Stomach (tissue), 9 donors: Measurements from ENCODE around the gene TGDS. TPM values are rescaled to one million over a fixed set of nuclear protein-coding genes. Genes with fewer than 3 reads are reported as not detected.
A peak's percentile ranks its signal among the peaks of the same experiment; 100 is the strongest.

Source experiments
- DNase-seq, 2 donors: peaks; one replicate each; pipeline versions ENCODE4 v3.0.0 to v3.0.0-alpha.2; 2013 to 2019
- H3K27ac ChIP-seq, 5 donors: fragments of 200-600 bp in 4 of 5; sonication (generic) in 4 of 5; one replicate each; pipeline ENCODE4 v1.5.1; 2013 to 2019; ENCODE audit warnings: mild to moderate bottlenecking in 1 of 5, moderate library complexity in 1 of 5
- H3K27me3 ChIP-seq, 3 donors: fragments of 200-600 bp; sonication (generic); one replicate each; pipeline ENCODE4 v1.5.1; 2017 to 2019; ENCODE audit warnings: mixed run types in 1 of 3
- H3K36me3 ChIP-seq, 4 donors: fragments of 200-600 bp; sonication (generic); 1 replicate in 3 of 4; 2 replicates in 1 of 4; pipeline ENCODE4 v1.5.1; 2016 to 2019
- H3K4me1 ChIP-seq, 4 donors: fragments of 200-600 bp; sonication (generic); one replicate each; pipeline ENCODE4 v1.5.1; 2016 to 2019
- H3K4me3 ChIP-seq, 4 donors: fragments of 200-600 bp; sonication (generic) in 3 of 4; one replicate each; pipeline ENCODE4 v1.5.1; 2016 to 2019; ENCODE audit warnings: mild to moderate bottlenecking in 1 of 4
- H3K9me3 ChIP-seq, 4 donors: fragments of 200-600 bp; sonication (generic); one replicate each; pipeline ENCODE4 v1.5.1; 2016 to 2019
- CTCF ChIP-seq, 7 experiments: fragments of 450-650 bp in 4 of 7; fragments of 200-600 bp in 3 of 7; sonication (generic) in 3 of 7; IDR thresholded peaks; one replicate each; pipeline ENCODE4 v1.5.1; 2016 to 2019; ENCODE audit warnings: antibody characterized with exemption in 7 of 7, control low read depth in 2 of 7, mild to moderate bottlenecking in 1 of 7
- EP300 ChIP-seq: sonication (generic); formaldehyde crosslinking; IDR thresholded peaks from one replicate; pipeline ENCODE4 v1.6.1; 2017; ENCODE audit warnings: antibody characterized with exemption
- POLR2A ChIP-seq, 4 donors: fragments of 450-650 bp; IDR thresholded peaks; one replicate each; pipeline ENCODE4 v1.6.1; 2016; ENCODE audit warnings: antibody characterized with exemption in 4 of 4, control low read depth in 2 of 4, mild to moderate bottlenecking in 1 of 4, moderate library complexity in 1 of 4
- POLR2AphosphoS5 ChIP-seq, 3 donors: sonication (generic); formaldehyde crosslinking; IDR thresholded peaks; one replicate each; pipeline ENCODE4 v1.6.1; 2016; ENCODE audit warnings: antibody characterized with exemption in 3 of 3
- WGBS, 5 donors: extraction: QIAGEN DNeasy Blood & Tissue Kit in 3 of 5; methylation state at CpG; one replicate each; pipeline versions ENCODE4 v1.1.5 to v1.1.7; 2013 to 2018; 5-methylcytosine and 5-hydroxymethylcytosine counted together
- intact Hi-C: fragments of 100-400 bp; cut with DNase I; formaldehyde crosslinking; loops from one replicate; pipeline ENCODE4 v1.15.1; 2023; ENCODE audit warnings: low total_unique reads
- polyA plus RNA-seq, 3 donors: library from polyadenylated mRNA; stranded (reverse); fragments of 200-250 nt; gene quantifications; one replicate each; pipeline ENCODE4 v1.2.3, GENCODE V29; 2013
- total RNA-seq, 5 donors: library from RNA; depleted of rRNA; stranded (reverse); fragments of >200 nt; gene quantifications; one replicate each; pipeline versions ENCODE4 v1.1.0 to v1.2.3, GENCODE V29; 2014 to 2016
- donor health status: healthy with polysubstance abuse.
- donor health status: Bipolar disorder and iron deficiency.
- donor health status: healthy.

Gene TGDS
- total and polyA plus RNA-seq, 8 donors = 3.6 to 21.8 (median 8.2) TPM; not detected in 1

GRCh38 chr13:94612050-94612449, 16.1 kb upstream of the TGDS start:
- H3K36me3 ChIP-seq = peaks cover 6 to 49% (median 38%) of the 10 kb centered on the region in 4 donors
- no peaks in the 10 kb centered on the region for H3K9me3 ChIP-seq
- no peaks in the 10 kb centered on the region for H3K27me3 ChIP-seq
- DNase-seq = no peak
- no peak overlapping the region for H3K4me3 ChIP-seq
- TF ChIP-seq CTCF (IDR thresholded peaks at IDR 0.05) = no peak
- TF ChIP-seq POLR2AphosphoS5 (IDR thresholded peaks at IDR 0.05) = no peak
- no peak for TF ChIP-seq EP300
- no peak for TF ChIP-seq POLR2A (IDR thresholded peaks at IDR 0.05)
- H3K27ac ChIP-seq = no peak overlapping the region
- H3K4me1 ChIP-seq = peaks cover 0 to 22% (median 0%) of the 10 kb centered on the region in 4 donors
- WGBS, 5 donors = 70 to 91% (median 89%) methylated on average over 4 of the region's 4 CpGs
- intact Hi-C loops = loop anchor here (10.0 kb wide), 1 partner anchor 177 kb away; no protein-coding TSS in a partner anchor

- intact Hi-C loops = loop anchor here (10.0 kb wide), 1 partner anchor 176 kb away; no protein-coding TSS in a partner anchor
- WGBS, 5 donors = 92 to 94% (median 93%) methylated on average over 5 of the region's 5 CpGs
Observed at GRCh38 chr13:94610475-94610874, 14.5 kb upstream of the TGDS start.

GRCh38 chr13:94609196-94609595, 13.2 kb upstream of the TGDS start:
- WGBS, 5 donors = 87 to 95% (median 89%) methylated on average over 2 of the region's 2 CpGs
- DNase-seq = no peak
- H3K4me1 ChIP-seq = peaks cover 0 to 24% (median 0%) of the 10 kb centered on the region in 4 donors
- peaks cover 6 to 55% (median 48%) of the 10 kb centered on the region in 4 donors for H3K36me3 ChIP-seq
- intact Hi-C loops = no loop called here
- TF ChIP-seq POLR2A (IDR thresholded peaks at IDR 0.05) (no peak), EP300 (no peak), CTCF (IDR thresholded peaks at IDR 0.05) (no peak), POLR2AphosphoS5 (IDR thresholded peaks at IDR 0.05) (no peak)
- no peak overlapping the region for H3K27ac ChIP-seq
- no peaks in the 10 kb centered on the region for H3K9me3 ChIP-seq
- H3K27me3 ChIP-seq = no peaks in the 10 kb centered on the region
- H3K4me3 ChIP-seq = no peak overlapping the region

More at GRCh38 chr13:94610475-94610874, 14.5 kb upstream of the TGDS start:
- Histone ChIP-seq H3K4me3 (no peak overlapping the region), H3K27ac (no peak overlapping the region), H3K9me3 (no peaks in the 10 kb centered on the region), H3K36me3 (peaks cover 6 to 63% (median 53%) of the 10 kb centered on the region in 4 donors), H3K4me1 (peaks cover 0 to 24% (median 0%) of the 10 kb centered on the region in 4 donors), H3K27me3 (no peaks in the 10 kb centered on the region)
- no peak for DNase-seq
- no peak for TF ChIP-seq POLR2AphosphoS5 (IDR thresholded peaks at IDR 0.05)
- TF ChIP-seq CTCF (IDR thresholded peaks at IDR 0.05) = no peak
- no peak for TF ChIP-seq POLR2A (IDR thresholded peaks at IDR 0.05)
- no peak for TF ChIP-seq EP300

GRCh38 chr13:94608586-94608985, 12.6 kb upstream of the TGDS start:
- peaks cover 6 to 48% (median 44%) of the 10 kb centered on the region in 4 donors for H3K36me3 ChIP-seq
- intact Hi-C loops = no loop called here
- peaks cover 0 to 28% (median 2%) of the 10 kb centered on the region in 4 donors for H3K4me1 ChIP-seq
- H3K27ac ChIP-seq = no peak overlapping the region
- 19 to 50% (median 29%) methylated on average over 1 of the region's 1 CpG for WGBS, 5 donors
- DNase-seq = peak in 1 of 2 donors; percentile 32
- no peak overlapping the region for H3K4me3 ChIP-seq
- H3K27me3 ChIP-seq = no peaks in the 10 kb centered on the region
- H3K9me3 ChIP-seq = no peaks in the 10 kb centered on the region
- TF ChIP-seq POLR2AphosphoS5 (IDR thresholded peaks at IDR 0.05) (no peak), EP300 (no peak), POLR2A (IDR thresholded peaks at IDR 0.05) (no peak), CTCF (IDR thresholded peaks at IDR 0.05) (no peak)
